IMR-90 (cell line): ENCODE data around the gene RAD51B. TPM values are rescaled to one million over a fixed set of nuclear protein-coding genes. Genes with fewer than 3 reads are reported as not detected.

Source experiments
- ATAC-seq: fragments of 200-7000 bp; cut with Tn5 transposase; 2 replicates; pipeline ENCODE4 v1.9.1; 2020; ENCODE audit warnings: low read depth, mild to moderate bottlenecking, moderate library complexity
- BruUV-seq: library from RNA; stranded (reverse); fragments of 400-500 nt; replicated peaks from 2 replicates; lab custom pipeline; 2021; lab: Mats Ljungman, UMichigan
- CTCF ChIA-PET: fragments of 300-600 bp; formaldehyde crosslinking; extraction: SDS; loops from one replicate; lab custom pipeline; 2021; ENCODE audit warnings: antibody characterized with exemption; lab: Yijun Ruan, JAX
- POLR2A ChIA-PET: fragments of 300-600 bp; sonication (Branson Sonifier 250); formaldehyde crosslinking; loops from one replicate; lab custom pipeline; 2022; ENCODE audit warnings: antibody characterized with exemption; ENCODE audit not compliant: unreplicated experiment; lab: Charles Lee
- DNase-seq: peaks from one replicate; pipeline ENCODE4 v3.0.0; 2013
- H2AFZ ChIP-seq: replicated peaks from 2 replicates; pipeline ENCODE3; 2013; ENCODE audit warnings: low read length, mild to moderate bottlenecking; ENCODE audit not compliant: poor library complexity
- H2AK5ac ChIP-seq: 2 replicates; pipeline ENCODE4 v1.6.1; 2013; ENCODE audit warnings: low read depth, low read length, inconsistent platforms
- H2AK9ac ChIP-seq: replicated peaks from 2 replicates; pipeline ENCODE3; 2013; ENCODE audit warnings: mild to moderate bottlenecking, low read depth, low read length, moderate library complexity; ENCODE audit not compliant: poor library complexity
- H2BK120ac ChIP-seq: 2 replicates; pipeline ENCODE4 v1.6.1; 2013; ENCODE audit warnings: low read depth, low read length, inconsistent platforms
- H2BK15ac ChIP-seq: 3 replicates; pipeline ENCODE4 v1.6.1; 2013; ENCODE audit warnings: low read depth, low read length, inconsistent platforms
- H2BK20ac ChIP-seq: 2 replicates; pipeline ENCODE4 v1.6.1; 2013; ENCODE audit warnings: low read depth, mild to moderate bottlenecking, inconsistent platforms, low read length, moderate library complexity
- H2BK5ac ChIP-seq: 2 replicates; pipeline ENCODE4 v1.6.1; 2013; ENCODE audit warnings: mild to moderate bottlenecking, low read depth, low read length, inconsistent platforms; ENCODE audit not compliant: poor library complexity, severe bottlenecking
- H3K14ac ChIP-seq: replicated peaks from 2 replicates; pipeline ENCODE4 v1.6.1; 2013; ENCODE audit warnings: low read depth, low read length, inconsistent platforms
- H3K18ac ChIP-seq: 2 replicates; pipeline ENCODE4 v1.6.1; 2013; ENCODE audit warnings: low read depth, low read length, control low read depth
- H3K23ac ChIP-seq: 2 replicates; pipeline ENCODE4 v1.6.1; 2013; ENCODE audit warnings: low read depth, low read length, inconsistent platforms
- H3K27ac ChIP-seq: 2 replicates; pipeline ENCODE4 v1.5.1; 2013; ENCODE audit warnings: mild to moderate bottlenecking, control low read depth, low read length; ENCODE audit not compliant: insufficient read depth
- H3K27me3 ChIP-seq: 2 replicates; pipeline ENCODE4 v1.6.1; 2013; ENCODE audit warnings: low read length; ENCODE audit not compliant: control insufficient read depth, insufficient read depth
- H3K36me3 ChIP-seq: 2 replicates; pipeline ENCODE4 v1.6.1; 2013; ENCODE audit warnings: low read length, mixed read lengths; ENCODE audit not compliant: control insufficient read depth, insufficient read depth
- H3K4ac ChIP-seq: 2 replicates; pipeline ENCODE4 v1.6.1; 2013; ENCODE audit warnings: low read depth, low read length, inconsistent platforms
- H3K4me1 ChIP-seq: 2 replicates; pipeline ENCODE4 v1.6.1; 2013; ENCODE audit warnings: low read length, mixed read lengths; ENCODE audit not compliant: control insufficient read depth, insufficient read depth
- H3K4me2 ChIP-seq: 2 replicates; pipeline ENCODE4 v1.6.1; 2013; ENCODE audit warnings: low read depth, mild to moderate bottlenecking, control low read depth, low read length, moderate library complexity
- H3K4me3 ChIP-seq: 2 replicates; pipeline ENCODE4 v1.5.1; 2013; ENCODE audit warnings: low read depth, mild to moderate bottlenecking, control low read depth, low read length, moderate library complexity; ENCODE audit not compliant: insufficient read depth
- H3K56ac ChIP-seq: 2 replicates; pipeline ENCODE4 v1.6.1; 2013; ENCODE audit warnings: low read length, inconsistent platforms; ENCODE audit not compliant: insufficient read depth; ENCODE audit errors: extremely low read depth
- H3K79me1 ChIP-seq, 2 experiments: 2 replicates each; pipeline ENCODE4 v1.6.1; 2013; ENCODE audit warnings: low read length in 2 of 2, inconsistent platforms in 1 of 2, low read depth in 1 of 2
- H3K9ac ChIP-seq: 2 replicates; pipeline ENCODE4 v1.6.1; 2013; ENCODE audit warnings: low read depth, low read length, control low read depth
- H3K9me1 ChIP-seq: 2 replicates; pipeline ENCODE4 v1.6.1; 2013; ENCODE audit warnings: low read length, inconsistent platforms; ENCODE audit not compliant: insufficient read depth
- H3K9me3 ChIP-seq: 2 replicates; pipeline ENCODE4 v1.6.1; 2013; ENCODE audit warnings: low read length; ENCODE audit not compliant: control insufficient read depth, insufficient read depth
- H4K20me1 ChIP-seq: 2 replicates; pipeline ENCODE4 v1.6.1; 2013; ENCODE audit warnings: low read length, inconsistent platforms; ENCODE audit not compliant: insufficient read depth
- H4K5ac ChIP-seq: 2 replicates; pipeline ENCODE4 v1.6.1; 2013; ENCODE audit warnings: mild to moderate bottlenecking, low read depth, low read length, control low read depth
- H4K8ac ChIP-seq, 2 experiments: 2 replicates each; pipeline ENCODE4 v1.6.1; 2013; ENCODE audit warnings: low read depth in 2 of 2, low read length in 2 of 2, control low read depth in 1 of 2, inconsistent platforms in 1 of 2
- H4K91ac ChIP-seq: 2 replicates; pipeline ENCODE4 v1.6.1; 2013; ENCODE audit warnings: low read depth, low read length, inconsistent platforms; ENCODE audit not compliant: insufficient read depth
- BHLHE40 ChIP-seq: fragments of 150-350 bp; IDR thresholded peaks from 2 replicates; pipeline ENCODE4 v1.6.1; 2016; ENCODE audit warnings: mild to moderate bottlenecking, low read depth, low read length
- CHD1 ChIP-seq: IDR thresholded peaks from 2 replicates; pipeline ENCODE4 v1.6.1; 2012; ENCODE audit warnings: low read depth, low read length, improper control_type of control experiment
- FOS ChIP-seq: fragments of 150-350 bp; IDR thresholded peaks from 2 replicates; pipeline ENCODE4 v1.6.1; 2016; ENCODE audit warnings: low read depth, low read length
- MAFK ChIP-seq: IDR thresholded peaks from 2 replicates; pipeline ENCODE4 v1.6.1; 2012; ENCODE audit warnings: low read depth, low read length, improper control_type of control experiment
- MAZ ChIP-seq: IDR thresholded peaks from 2 replicates; pipeline ENCODE4 v1.6.1; 2012; ENCODE audit warnings: low read depth, mild to moderate bottlenecking, low read length, improper control_type of control experiment, moderate library complexity, borderline replicate concordance
- MXI1 ChIP-seq: IDR thresholded peaks from 2 replicates; pipeline ENCODE4 v1.6.1; 2012; ENCODE audit warnings: low read depth, mild to moderate bottlenecking, low read length, moderate library complexity, borderline replicate concordance
- POLR2A ChIP-seq: IDR thresholded peaks from 2 replicates; pipeline ENCODE4 v1.6.1; 2012; ENCODE audit warnings: mild to moderate bottlenecking, low read depth, low read length
- RAD21 ChIP-seq: IDR thresholded peaks from 2 replicates; pipeline ENCODE4 v1.6.1; 2012; ENCODE audit warnings: low read length, improper control_type of control experiment
- RCOR1 ChIP-seq: IDR thresholded peaks from 2 replicates; pipeline ENCODE4 v1.6.1; 2012; ENCODE audit warnings: mild to moderate bottlenecking, low read length, improper control_type of control experiment; ENCODE audit not compliant: insufficient replicate concordance
- RFX5 ChIP-seq: IDR thresholded peaks from 2 replicates; pipeline ENCODE4 v1.8.0; 2012; ENCODE audit warnings: low read depth, mild to moderate bottlenecking, low read length, moderate library complexity
- WGBS, 2 experiments: methylation state at CpG; one replicate each; pipeline versions ENCODE4 v1.1.5 to v1.1.7; 2013; ENCODE audit warnings: missing lambda C conversion rate in 2 of 2; ENCODE audit not compliant: insufficient read length in 1 of 2; ENCODE audit errors: extremely low coverage in 2 of 2; 5-methylcytosine and 5-hydroxymethylcytosine counted together
- dilution Hi-C: fragments of 300-500 bp; cut with HindIII; formaldehyde crosslinking; loops from one replicate; pipeline ENCODE4 v1.14.3; 2018; ENCODE audit warnings: low sequenced_read_pairs; ENCODE audit not compliant: unreplicated experiment
- in situ Hi-C: fragments of 300-500 bp; cut with MboI; formaldehyde crosslinking; loops from 3 replicates; pipeline ENCODE4 v1.14.3; 2019; ENCODE audit warnings: low sequenced_read_pairs, inconsistent platforms, mixed read lengths
- intact Hi-C: fragments of 100-400 bp; cut with micrococcal nuclease; formaldehyde crosslinking; loops from 2 replicates; pipeline ENCODE4 v1.10.0; 2022
- polyA plus RNA-seq, 3 experiments: library from polyadenylated mRNA; depleted of rRNA; stranded (reverse); fragments of >200 nt; gene quantifications; 2 replicates each; pipeline ENCODE4 v1.2.3, GENCODE V29; 2012; ENCODE audit warnings: low replicate concordance in 1 of 3
- total RNA-seq: library from RNA; depleted of rRNA; stranded (reverse); fragments of >200 nt; gene quantifications from 2 replicates; pipeline ENCODE4 v1.2.3, GENCODE V29; 2012
- TF ChIP-seq, protein P1 (sequence below): fragments of 150-350 bp; IDR thresholded peaks from 2 replicates; pipeline ENCODE4 v1.6.1; 2016; ENCODE audit warnings: low read depth, mild to moderate bottlenecking, low read length, moderate library complexity, borderline replicate concordance
- TF ChIP-seq, protein P2 (sequence below): fragments of 150-350 bp; IDR thresholded peaks from 2 replicates; pipeline ENCODE4 v1.6.1; 2017; ENCODE audit warnings: mild to moderate bottlenecking, antibody characterized with exemption, low read length, low read depth

RAD51B gene
- total and polyA plus RNA-seq, 2 of the 4 experiments (the other 2 are of a cell fraction), result 5.1 to 18.8 TPM

- no peak for ATAC-seq
- DNase-seq, result no peak
- no peak overlapping the region for H2BK15ac ChIP-seq
- no peaks in the 10 kb centered on the region for H3K9me3 ChIP-seq
- no peak overlapping the region for H3K23ac ChIP-seq
- H3K4me1 ChIP-seq, result peaks cover 5% of the 10 kb centered on the region; the same call in 1 of the 2 replicates
- no peak overlapping the region for H3K9ac ChIP-seq
- H2BK20ac ChIP-seq, result no peak overlapping the region
- no TSS peak for BruUV-seq
- H2AK9ac ChIP-seq, result no peak overlapping the region
- TF ChIP-seq MAZ, result no peak
- TF ChIP-seq CHD1, result no peak
- no peak for TF ChIP-seq BHLHE40
- TF ChIP-seq RCOR1, result no peak
- TF ChIP-seq, protein P1, sequence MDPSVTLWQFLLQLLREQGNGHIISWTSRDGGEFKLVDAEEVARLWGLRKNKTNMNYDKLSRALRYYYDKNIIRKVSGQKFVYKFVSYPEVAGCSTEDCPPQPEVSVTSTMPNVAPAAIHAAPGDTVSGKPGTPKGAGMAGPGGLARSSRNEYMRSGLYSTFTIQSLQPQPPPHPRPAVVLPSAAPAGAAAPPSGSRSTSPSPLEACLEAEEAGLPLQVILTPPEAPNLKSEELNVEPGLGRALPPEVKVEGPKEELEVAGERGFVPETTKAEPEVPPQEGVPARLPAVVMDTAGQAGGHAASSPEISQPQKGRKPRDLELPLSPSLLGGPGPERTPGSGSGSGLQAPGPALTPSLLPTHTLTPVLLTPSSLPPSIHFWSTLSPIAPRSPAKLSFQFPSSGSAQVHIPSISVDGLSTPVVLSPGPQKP, result no peak
- TF ChIP-seq FOS, result no peak
- TF ChIP-seq MXI1, result no peak
- TF ChIP-seq RFX5, result no peak
- no peak for TF ChIP-seq RAD21
- TF ChIP-seq, protein P2, sequence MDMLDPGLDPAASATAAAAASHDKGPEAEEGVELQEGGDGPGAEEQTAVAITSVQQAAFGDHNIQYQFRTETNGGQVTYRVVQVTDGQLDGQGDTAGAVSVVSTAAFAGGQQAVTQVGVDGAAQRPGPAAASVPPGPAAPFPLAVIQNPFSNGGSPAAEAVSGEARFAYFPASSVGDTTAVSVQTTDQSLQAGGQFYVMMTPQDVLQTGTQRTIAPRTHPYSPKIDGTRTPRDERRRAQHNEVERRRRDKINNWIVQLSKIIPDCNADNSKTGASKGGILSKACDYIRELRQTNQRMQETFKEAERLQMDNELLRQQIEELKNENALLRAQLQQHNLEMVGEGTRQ, result no peak
- TF ChIP-seq POLR2A, result no peak
- TF ChIP-seq MAFK, result no peak
- H3K14ac ChIP-seq, result no peak overlapping the region
- no peak overlapping the region for H3K4me3 ChIP-seq
- no peak overlapping the region for H4K5ac ChIP-seq
- H4K91ac ChIP-seq, result no peak overlapping the region
- intact Hi-C loops (no loop called here), in situ Hi-C loops (no loop called here), dilution Hi-C loops (no loop called here)
- no peak overlapping the region for H4K8ac ChIP-seq
- no peaks in the 10 kb centered on the region for H3K9me1 ChIP-seq
- no peak overlapping the region for H2AFZ ChIP-seq
- no peak overlapping the region for H3K4ac ChIP-seq
- no peaks in the 10 kb centered on the region for H4K20me1 ChIP-seq
- ChIA-PET POLR2A (no interaction called here), CTCF (interaction anchor here (1.1 kb wide), 1 partner anchor 37 kb away, joined by 3 read pairs; no protein-coding TSS in a partner anchor)
- H3K56ac ChIP-seq, result no peak overlapping the region
- H3K27me3 ChIP-seq, result no peaks in the 10 kb centered on the region
- no peak overlapping the region for H2AK5ac ChIP-seq
- no CpG with 5 or more reads among the region's 4 CpGs for whole genome bisulfite sequencing, 2 experiments
- no peaks in the 10 kb centered on the region; a peak in 1 of 4 replicates for H3K79me1 ChIP-seq
- H3K4me2 ChIP-seq, result no peak overlapping the region
- H2BK5ac ChIP-seq, result no peak overlapping the region
- no peak overlapping the region for H3K27ac ChIP-seq
- no peak overlapping the region for H2BK120ac ChIP-seq
- no peaks in the 10 kb centered on the region for H3K36me3 ChIP-seq
- H3K18ac ChIP-seq, result no peak overlapping the region
Measured at GRCh38 chr14:68160779-68161546, 341.4 kb downstream of the RAD51B start.
